Loucy (cell line): Measurements from ENCODE around the gene VPS13D.

Experiments used
- H2AFZ ChIP-seq: fragments of 200-600 bp; sonication (generic); 2 replicates; pipeline ENCODE4 v1.6.0; 2016; ENCODE audit warnings: antibody characterized with exemption, mild to moderate bottlenecking, low read length, moderate library complexity
- H3F3A ChIP-seq: fragments of 200-600 bp; 2 replicates; pipeline ENCODE4 v1.6.0; 2016; ENCODE audit warnings: antibody characterized with exemption, low read depth, mild to moderate bottlenecking
- H3K27me3 ChIP-seq: fragments of 200-600 bp; sonication (generic); 2 replicates; pipeline ENCODE4 v1.6.1; 2014; ENCODE audit warnings: low read length, mild to moderate bottlenecking; ENCODE audit not compliant: insufficient read depth, poor library complexity, severe bottlenecking
- H3K36me3 ChIP-seq: fragments of 200-600 bp; sonication (generic); 2 replicates; pipeline ENCODE4 v1.6.1; 2016; ENCODE audit warnings: low read length; ENCODE audit not compliant: insufficient read depth
- H3K4me1 ChIP-seq: fragments of 200-600 bp; sonication (generic); 2 replicates; pipeline ENCODE4 v1.5.1; 2014; ENCODE audit warnings: low read length, mild to moderate bottlenecking; ENCODE audit not compliant: insufficient read depth, poor library complexity, severe bottlenecking
- H3K4me2 ChIP-seq: fragments of 200-600 bp; sonication (generic); 2 replicates; pipeline ENCODE4 v1.6.0; 2014; ENCODE audit warnings: antibody characterized with exemption, low read length, low read depth, mild to moderate bottlenecking; ENCODE audit not compliant: poor library complexity, severe bottlenecking
- H3K4me3 ChIP-seq: fragments of 200-600 bp; sonication (generic); 2 replicates; pipeline ENCODE4 v1.5.1; 2014; ENCODE audit warnings: low read length, mild to moderate bottlenecking, mixed read lengths; ENCODE audit not compliant: poor library complexity, severe bottlenecking
- H3K79me2 ChIP-seq: fragments of 200-600 bp; sonication (generic); 2 replicates; pipeline ENCODE4 v1.6.1; 2014; ENCODE audit warnings: low read length; ENCODE audit not compliant: insufficient read depth
- H3K9ac ChIP-seq: fragments of 200-600 bp; sonication (generic); 2 replicates; pipeline ENCODE4 v1.6.0; 2014; ENCODE audit warnings: mild to moderate bottlenecking, low read depth, low read length, moderate library complexity; ENCODE audit not compliant: poor library complexity, severe bottlenecking
- H3K9me2 ChIP-seq: fragments of 200-600 bp; sonication (generic); replicated peaks from 2 replicates; pipeline ENCODE4 v1.6.1; 2016; ENCODE audit warnings: low read depth, low read length, mixed read lengths
- H3K9me3 ChIP-seq: fragments of 200-600 bp; sonication (generic); 2 replicates; pipeline ENCODE4 v1.6.1; 2014; ENCODE audit warnings: mild to moderate bottlenecking, antibody characterized with exemption, low read length, low read depth; ENCODE audit not compliant: insufficient read depth
- H4K20me1 ChIP-seq: fragments of 200-600 bp; sonication (generic); 2 replicates; pipeline ENCODE4 v1.6.0; 2014; ENCODE audit warnings: antibody characterized with exemption, low read length, mild to moderate bottlenecking; ENCODE audit not compliant: insufficient read depth, poor library complexity, severe bottlenecking
- CTCF ChIP-seq: fragments of 200-600 bp; sonication (generic); conservative IDR thresholded peaks from 2 replicates; pipeline ENCODE4 v1.5.1; 2014; ENCODE audit warnings: mild to moderate bottlenecking, antibody characterized with exemption, low read length
- EZH2phosphoT487 ChIP-seq: fragments of 200-600 bp; IDR thresholded peaks from 2 replicates; pipeline ENCODE4 v1.6.1; 2018; ENCODE audit warnings: antibody characterized with exemption, mild to moderate bottlenecking, moderate library complexity, borderline replicate concordance

VPS13D gene

GRCh38 chr1:12546771-12547585, 317.1 kb downstream of the VPS13D start:
- Histone ChIP-seq H3K36me3 (no peaks in the 10 kb centered on the region), H4K20me1 (no peaks in the 10 kb centered on the region), H3K9me2 (no peaks in the 10 kb centered on the region), H3K9me3 (no peaks in the 10 kb centered on the region), H3K4me1 (no peaks in the 10 kb centered on the region), H3F3A (no peaks in the 10 kb centered on the region), H3K4me2 (no peak overlapping the region), H3K79me2 (no peaks in the 10 kb centered on the region), H3K4me3 (no peak overlapping the region), H2AFZ (no peak overlapping the region), H3K9ac (no peak overlapping the region), H3K27me3 (no peaks in the 10 kb centered on the region)
- TF ChIP-seq CTCF: no peak
- TF ChIP-seq EZH2phosphoT487: no peak

DNA sequence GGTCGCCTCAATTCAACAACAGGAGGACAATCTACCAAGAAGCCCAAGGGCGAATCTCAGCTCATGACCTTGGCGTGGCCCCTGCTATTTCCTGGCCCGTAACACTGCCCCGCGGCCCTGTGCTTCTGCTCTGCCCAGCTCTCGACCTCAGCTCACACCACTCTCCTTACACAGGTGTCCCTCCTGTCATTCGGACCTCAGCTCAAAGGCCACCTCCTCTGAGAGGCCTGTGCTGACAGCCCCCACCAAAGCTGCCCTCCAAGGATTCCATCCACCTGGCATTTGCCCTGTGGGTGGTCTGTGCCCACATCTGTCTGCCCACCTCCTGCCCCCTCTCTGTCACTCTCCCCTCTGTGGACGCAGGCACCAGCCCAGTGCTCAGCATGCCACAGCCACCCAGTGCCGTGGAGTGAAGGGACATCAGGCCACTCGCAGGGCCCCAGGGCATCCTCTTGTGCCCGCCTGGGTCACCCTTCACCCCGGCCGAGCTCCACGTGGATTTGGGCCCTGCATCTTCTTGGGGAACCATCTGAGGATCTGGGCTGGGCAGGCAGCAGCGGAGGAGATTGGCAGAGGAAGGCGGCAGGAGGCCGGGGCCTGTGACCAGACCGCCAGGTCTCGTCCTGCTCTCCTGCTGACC, 317.9 kb downstream of the VPS13D start:
- Histone ChIP-seq H3K9ac (no peak overlapping the region), H3K9me3 (no peaks in the 10 kb centered on the region), H4K20me1 (no peaks in the 10 kb centered on the region), H2AFZ (no peak overlapping the region), H3K4me3 (no peak overlapping the region), H3K4me2 (no peak overlapping the region), H3K27me3 (no peaks in the 10 kb centered on the region), H3K79me2 (no peaks in the 10 kb centered on the region), H3F3A (no peaks in the 10 kb centered on the region), H3K9me2 (no peaks in the 10 kb centered on the region), H3K36me3 (no peaks in the 10 kb centered on the region), H3K4me1 (no peaks in the 10 kb centered on the region)
- TF ChIP-seq EZH2phosphoT487 (no peak), CTCF (no peak)

- Histone ChIP-seq H3K4me1 (no peaks in the 10 kb centered on the region), H3K4me3 (no peak overlapping the region), H3K9ac (no peak overlapping the region), H3K4me2 (no peak overlapping the region), H3K9me3 (no peaks in the 10 kb centered on the region), H3K9me2 (no peaks in the 10 kb centered on the region), H3K27me3 (no peaks in the 10 kb centered on the region), H3K36me3 (no peaks in the 10 kb centered on the region), H3K79me2 (no peaks in the 10 kb centered on the region), H3F3A (no peaks in the 10 kb centered on the region), H2AFZ (no peak overlapping the region), H4K20me1 (no peaks in the 10 kb centered on the region)
- TF ChIP-seq CTCF: no peak
Measured at GRCh38 chr1:12548279-12548972, 318.6 kb downstream of the VPS13D start.
